ENCODE data around the gene ABCA12. TPM values are rescaled to one million over a fixed set of nuclear protein-coding genes. Genes with fewer than 3 reads are reported as not detected.

ABCA12 gene
- total and polyA plus RNA-seq, 2 of the 8 experiments (the other 6 are each of a cell fraction or from before 2014, with no cell fraction given), result not detected

DNA sequence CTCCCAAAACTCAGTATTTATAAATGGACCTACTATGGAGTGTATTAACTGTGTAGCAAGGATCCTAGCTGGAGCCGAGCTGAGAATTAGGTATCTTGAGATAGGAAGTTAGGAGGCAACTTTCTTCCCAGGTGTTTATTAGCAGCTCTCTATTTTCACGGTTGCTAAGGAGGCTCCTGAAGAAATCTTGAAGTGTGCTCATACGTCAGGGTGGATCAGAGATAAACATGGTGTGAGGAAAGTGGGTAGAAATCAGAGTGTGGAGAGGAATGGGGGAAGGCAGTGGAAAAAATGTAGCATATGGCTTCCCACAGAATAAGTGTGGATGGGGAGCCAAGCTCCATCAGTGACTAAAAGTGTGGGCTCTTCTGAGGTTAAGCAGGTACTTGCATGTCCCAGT is 104.3 kb downstream of the ABCA12 start (continued):
- TF ChIP-seq SUZ12 (IDR thresholded peaks at IDR 0.05; ENCODE audit: low read length) (no peak), KDM1A (IDR thresholded peaks at IDR 0.05; ENCODE audit: borderline replicate concordance, low read length) (no peak), BACH1 (IDR thresholded peaks at IDR 0.05; ENCODE audit: low read length) (no peak)
